Vagina (tissue), 2 donors: ENCODE measurements around the gene HOXB6.

Source experiments
- CTCF ChIP-seq, 3 experiments: fragments of 450-650 bp in 2 of 3; fragments of 200-600 bp in 1 of 3; sonication (generic) in 1 of 3; IDR thresholded peaks; one replicate each; pipeline ENCODE4 v1.5.1; 2017 to 2019; ENCODE audit warnings: antibody characterized with exemption in 3 of 3, mild to moderate bottlenecking in 2 of 3, moderate library complexity in 2 of 3
- POLR2A ChIP-seq, 2 donors: fragments of 450-650 bp; IDR thresholded peaks; one replicate each; pipeline ENCODE4 v1.6.1; 2017; ENCODE audit warnings: antibody characterized with exemption in 2 of 2, mild to moderate bottlenecking in 2 of 2, moderate library complexity in 2 of 2
- POLR2AphosphoS5 ChIP-seq, 2 donors: sonication (generic); formaldehyde crosslinking; IDR thresholded peaks; one replicate each; pipeline ENCODE4 v1.9.0; 2017; ENCODE audit warnings: antibody characterized with exemption in 2 of 2, mild to moderate bottlenecking in 2 of 2, low read depth in 1 of 2; ENCODE audit not compliant: insufficient read depth in 1 of 2

DNA sequence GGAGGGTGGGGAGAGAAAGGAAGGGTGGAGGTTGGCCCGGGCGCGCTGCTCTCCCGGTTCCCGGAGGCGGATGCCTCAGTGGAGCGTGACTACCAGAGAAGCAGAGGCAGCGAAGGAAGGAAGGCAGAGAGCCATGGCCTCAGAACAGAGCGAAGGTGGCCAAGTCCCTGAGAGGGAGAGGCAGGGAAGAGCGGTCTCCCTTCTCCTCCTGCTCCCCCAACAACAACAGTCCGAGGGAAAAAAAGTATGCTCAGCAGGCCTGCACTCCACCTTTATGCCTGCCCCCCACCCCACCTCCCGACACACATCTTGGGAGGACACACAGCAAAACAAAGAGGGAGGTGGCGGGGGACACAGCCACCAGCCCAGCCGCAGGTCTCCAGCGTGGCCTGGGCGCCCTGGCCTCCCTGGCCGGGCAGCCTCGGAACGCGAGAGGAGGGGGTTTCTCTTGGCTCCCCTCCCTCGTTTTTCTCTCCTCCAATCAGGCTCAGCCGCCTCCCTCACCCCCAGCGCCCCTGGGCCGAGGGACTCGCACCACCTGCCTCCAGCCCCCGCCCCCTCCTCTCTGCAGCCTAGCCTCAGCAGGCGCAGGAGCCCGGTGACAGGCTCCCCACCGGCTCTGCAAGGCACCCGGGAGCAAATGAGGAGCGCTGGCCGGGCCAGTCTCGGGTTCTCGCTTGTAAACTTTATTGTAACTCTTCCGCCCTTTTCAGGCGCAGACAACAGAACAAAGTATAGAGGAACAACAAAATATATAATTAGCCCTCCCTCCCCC, 7.1 kb upstream of the HOXB6 start:
- TF ChIP-seq POLR2A (IDR thresholded peaks at IDR 0.05), result no peak
- TF ChIP-seq CTCF (IDR thresholded peaks at IDR 0.05), result no peak
- TF ChIP-seq POLR2AphosphoS5 (IDR thresholded peaks at IDR 0.05; ENCODE audit: insufficient read depth in 1 of 2, low read depth in 1 of 2), result no peak
